Measurements from ENCODE around the gene KBTBD6. TPM values are rescaled to one million over a fixed set of nuclear protein-coding genes. Genes with fewer than 3 reads are reported as not detected.
"Not testable (repeated sequence)": the region's sequence is repeated elsewhere in the genome, so short reads cannot be mapped to it uniquely, and the experiment has no call there.

Gene KBTBD6
- total RNA-seq, 1 experiment from 2014 or later = 7.5 TPM

GRCh38 chr13:41144576-41144975 lies 12.0 kb upstream of the KBTBD6 start:
- Histone ChIP-seq H3K27me3 (ENCODE audit: low read length) (no peaks in the 10 kb centered on the region), H3K9me2 (replicated peaks; ENCODE audit: insufficient read depth, low read length) (no peaks in the 10 kb centered on the region), H3K4me1 (ENCODE audit: low read length) (peaks cover 1% of the 10 kb centered on the region; the same call in 1 of the 2 replicates), H3K9ac (ENCODE audit: low read length) (no peak overlapping the region), H3K27ac (ENCODE audit: low read length) (no peak overlapping the region), H3K9me3 (ENCODE audit: low read length) (peaks cover 29% of the 10 kb centered on the region), H4K20me1 (ENCODE audit: insufficient read depth, low read depth, low read length) (no peaks in the 10 kb centered on the region), H2AFZ (ENCODE audit: low read length) (no peak overlapping the region), H3K4me3 (ENCODE audit: low read length) (no peak overlapping the region), H3K4me2 (ENCODE audit: low read depth, low read length, poor library complexity, severe bottlenecking) (no peak overlapping the region), H3K79me2 (ENCODE audit: low read length) (no peaks in the 10 kb centered on the region), H3K36me3 (ENCODE audit: insufficient read depth, low read length) (no peaks in the 10 kb centered on the region)
- DNase-seq = no peak

- Histone ChIP-seq H3K79me2 (ENCODE audit: low read length) (no peaks in the 10 kb centered on the region), H3K9ac (ENCODE audit: low read length) (no peak overlapping the region), H4K20me1 (ENCODE audit: insufficient read depth, low read depth, low read length) (no peaks in the 10 kb centered on the region), H3K4me1 (ENCODE audit: low read length) (peaks cover 2% of the 10 kb centered on the region; the same call in 1 of the 2 replicates), H3K4me2 (ENCODE audit: low read depth, low read length, poor library complexity, severe bottlenecking) (no peak overlapping the region), H3K27ac (ENCODE audit: low read length) (no peak overlapping the region), H3K36me3 (ENCODE audit: insufficient read depth, low read length) (no peaks in the 10 kb centered on the region), H3K9me2 (replicated peaks; ENCODE audit: insufficient read depth, low read length) (no peaks in the 10 kb centered on the region), H3K9me3 (ENCODE audit: low read length) (no peaks in the 10 kb centered on the region), H3K4me3 (ENCODE audit: low read length) (no peak overlapping the region), H3K27me3 (ENCODE audit: low read length) (no peaks in the 10 kb centered on the region), H2AFZ (ENCODE audit: low read length) (no peak overlapping the region)
- no peak for DNase-seq
These were observed 6.8 kb upstream of the KBTBD6 start for GRCh38 chr13:41139296-41139966.

GRCh38 chr13:41137951-41138350 lies 5.3 kb upstream of the KBTBD6 start:
- no peak overlapping the region for H2AFZ ChIP-seq (ENCODE audit: low read length)
- no peak overlapping the region for H3K9ac ChIP-seq (ENCODE audit: low read length)
- no peaks in the 10 kb centered on the region for H4K20me1 ChIP-seq (ENCODE audit: insufficient read depth, low read depth, low read length)
- H3K27ac ChIP-seq (ENCODE audit: low read length) = no peak overlapping the region
- H3K9me3 ChIP-seq (ENCODE audit: low read length) = no peaks in the 10 kb centered on the region
- H3K4me3 ChIP-seq (ENCODE audit: low read length) = no peak overlapping the region
- H3K4me2 ChIP-seq (ENCODE audit: low read depth, low read length, poor library complexity, severe bottlenecking) = no peak overlapping the region
- H3K36me3 ChIP-seq (ENCODE audit: insufficient read depth, low read length) = no peaks in the 10 kb centered on the region
- H3K4me1 ChIP-seq (ENCODE audit: low read length) = peaks cover 12% of the 10 kb centered on the region
- H3K9me2 ChIP-seq (replicated peaks; ENCODE audit: insufficient read depth, low read length) = no peaks in the 10 kb centered on the region
- H3K27me3 ChIP-seq (ENCODE audit: low read length) = no peaks in the 10 kb centered on the region
- H3K79me2 ChIP-seq (ENCODE audit: low read length) = peaks cover 9% of the 10 kb centered on the region; the same call in 1 of the 2 replicates
- no peak for DNase-seq

DNA sequence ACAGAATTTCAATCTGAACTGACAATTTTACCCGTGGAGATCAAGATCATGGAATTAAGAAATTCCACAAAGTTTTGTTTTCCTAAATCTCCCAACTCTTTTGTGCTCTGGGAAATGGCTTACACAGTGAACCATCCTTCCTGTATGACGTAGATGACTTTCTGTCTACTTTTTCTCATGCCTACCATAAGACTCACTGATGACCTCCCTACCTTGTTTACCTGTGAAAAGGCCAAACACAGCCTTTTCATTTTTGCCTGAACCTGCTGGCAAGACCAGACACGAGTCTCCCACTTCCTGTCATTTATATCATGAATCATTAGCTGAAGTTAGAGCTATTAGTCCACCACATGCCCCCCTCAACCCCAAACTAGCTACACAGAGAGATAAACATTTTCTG lies 4.6 kb upstream of the KBTBD6 start:
- Histone ChIP-seq H3K27ac (ENCODE audit: low read length) (no peak overlapping the region), H3K4me2 (ENCODE audit: low read depth, low read length, poor library complexity, severe bottlenecking) (no peak overlapping the region), H4K20me1 (ENCODE audit: insufficient read depth, low read depth, low read length) (no peaks in the 10 kb centered on the region), H3K4me1 (ENCODE audit: low read length) (peaks cover 12% of the 10 kb centered on the region), H3K9ac (ENCODE audit: low read length) (no peak overlapping the region), H3K27me3 (ENCODE audit: low read length) (no peaks in the 10 kb centered on the region), H3K9me2 (replicated peaks; ENCODE audit: insufficient read depth, low read length) (no peaks in the 10 kb centered on the region), H3K9me3 (ENCODE audit: low read length) (no peaks in the 10 kb centered on the region), H3K79me2 (ENCODE audit: low read length) (peaks cover 10% of the 10 kb centered on the region; the same call in 1 of the 2 replicates), H3K4me3 (ENCODE audit: low read length) (no peak overlapping the region), H2AFZ (ENCODE audit: low read length) (no peak overlapping the region), H3K36me3 (ENCODE audit: insufficient read depth, low read length) (no peaks in the 10 kb centered on the region)
- no peak for DNase-seq

GRCh38 chr13:41136396-41137031 lies 3.9 kb upstream of the KBTBD6 start:
- Histone ChIP-seq H3K9me3 (ENCODE audit: low read length) (no peaks in the 10 kb centered on the region), H3K27me3 (ENCODE audit: low read length) (no peaks in the 10 kb centered on the region), H3K4me3 (ENCODE audit: low read length) (no peak overlapping the region), H3K9ac (ENCODE audit: low read length) (no peak overlapping the region), H3K4me2 (ENCODE audit: low read depth, low read length, poor library complexity, severe bottlenecking) (no peak overlapping the region), H3K4me1 (ENCODE audit: low read length) (peaks cover 17% of the 10 kb centered on the region), H2AFZ (ENCODE audit: low read length) (no peak overlapping the region), H4K20me1 (ENCODE audit: insufficient read depth, low read depth, low read length) (no peaks in the 10 kb centered on the region), H3K36me3 (ENCODE audit: insufficient read depth, low read length) (no peaks in the 10 kb centered on the region), H3K27ac (ENCODE audit: low read length) (no peak overlapping the region), H3K9me2 (replicated peaks; ENCODE audit: insufficient read depth, low read length) (no peaks in the 10 kb centered on the region), H3K79me2 (ENCODE audit: low read length) (peaks cover 18% of the 10 kb centered on the region)
- DNase-seq = no peak

GRCh38 chr13:41133951-41134350 lies 1.3 kb upstream of the KBTBD6 start:
- Histone ChIP-seq H3K4me1 (ENCODE audit: low read length) (peaks cover 33% of the 10 kb centered on the region), H3K4me2 (ENCODE audit: low read depth, low read length, poor library complexity, severe bottlenecking) (peak overlapping the region; percentile 83), H3K9me2 (replicated peaks; ENCODE audit: insufficient read depth, low read length) (no peaks in the 10 kb centered on the region), H3K4me3 (ENCODE audit: low read length) (peak overlapping the region; percentile 73; the same call in 1 of the 2 replicates), H3K9ac (ENCODE audit: low read length) (no peak overlapping the region), H4K20me1 (ENCODE audit: insufficient read depth, low read depth, low read length) (no peaks in the 10 kb centered on the region; the same call in 1 of the 2 replicates), H3K27ac (ENCODE audit: low read length) (no peak overlapping the region), H3K9me3 (ENCODE audit: low read length) (no peaks in the 10 kb centered on the region), H3K27me3 (ENCODE audit: low read length) (no peaks in the 10 kb centered on the region), H2AFZ (ENCODE audit: low read length) (no peak overlapping the region), H3K36me3 (ENCODE audit: insufficient read depth, low read length) (peaks cover 5% of the 10 kb centered on the region; the same call in 1 of the 2 replicates), H3K79me2 (ENCODE audit: low read length) (peaks cover 38% of the 10 kb centered on the region)
- DNase-seq = no peak

DNA sequence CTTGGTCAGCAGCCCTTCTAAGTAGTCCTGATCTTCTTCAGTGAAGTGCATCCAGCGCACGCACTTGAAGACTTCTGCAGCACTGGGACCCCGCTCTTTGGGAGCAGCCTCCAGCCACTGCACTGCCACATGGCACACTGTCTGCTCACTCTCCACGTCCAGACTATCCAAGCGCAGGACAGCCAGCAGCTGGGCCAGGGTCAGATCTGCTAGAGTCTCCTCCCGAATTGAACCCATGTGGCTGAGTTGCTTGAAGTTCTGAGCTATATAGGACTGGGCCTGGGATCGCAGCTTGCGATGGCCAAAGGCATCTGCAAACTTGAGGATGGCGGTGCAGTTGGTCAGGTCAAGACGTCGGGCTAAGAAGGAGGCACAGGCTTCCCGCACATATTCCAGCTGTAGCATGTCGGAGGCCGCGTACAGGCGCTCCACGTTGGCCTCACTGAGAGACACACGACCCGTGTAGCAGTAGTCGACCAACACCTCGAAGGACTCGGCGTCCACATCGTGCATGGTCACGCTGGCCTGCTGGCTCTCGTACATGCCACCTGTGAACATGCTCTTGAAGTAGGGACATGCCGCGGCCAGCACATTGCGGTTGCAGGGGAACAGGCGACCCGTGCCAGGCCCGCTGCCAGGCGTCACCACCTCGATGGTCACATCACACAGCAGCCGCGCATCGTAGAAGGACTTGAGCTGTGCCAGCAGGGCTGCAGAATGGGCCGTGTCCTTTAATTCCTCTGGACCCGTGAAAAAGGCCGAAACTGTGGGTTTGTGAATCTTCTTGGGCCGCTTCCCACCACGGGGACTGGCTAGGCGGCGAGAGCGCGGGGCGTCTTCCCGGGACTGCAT lies 716 bp downstream of the KBTBD6 start:
- H3K4me2 ChIP-seq (ENCODE audit: low read depth, low read length, poor library complexity, severe bottlenecking) = peak overlapping the region; percentile 83
- DNase-seq; H3K9me2 ChIP-seq (replicated peaks; ENCODE audit: insufficient read depth, low read length); H4K20me1 ChIP-seq (ENCODE audit: insufficient read depth, low read depth, low read length); H3K27ac ChIP-seq (ENCODE audit: low read length); H3K27me3 ChIP-seq (ENCODE audit: low read length); H3K9me3 ChIP-seq (ENCODE audit: low read length): not testable (repeated sequence)
- H3K79me2 ChIP-seq (ENCODE audit: low read length) = peaks cover 46% of the 10 kb centered on the region
- H3K36me3 ChIP-seq (ENCODE audit: insufficient read depth, low read length) = peaks cover 15% of the 10 kb centered on the region
- H3K4me3 ChIP-seq (ENCODE audit: low read length) = peak overlapping the region; percentile 73
- peak overlapping the region; percentile 86; the same call in 1 of the 2 replicates for H2AFZ ChIP-seq (ENCODE audit: low read length)
- H3K4me1 ChIP-seq (ENCODE audit: low read length) = peaks cover 33% of the 10 kb centered on the region
- H3K9ac ChIP-seq (ENCODE audit: low read length) = peak overlapping the region; percentile 82

- Histone ChIP-seq H3K4me2 (ENCODE audit: low read depth, low read length, poor library complexity, severe bottlenecking) (peak overlapping the region; percentile 83), H3K4me1 (ENCODE audit: low read length) (peaks cover 33% of the 10 kb centered on the region), H3K36me3 (ENCODE audit: insufficient read depth, low read length) (peaks cover 15% of the 10 kb centered on the region), H3K4me3 (ENCODE audit: low read length) (peak overlapping the region; percentile 30; the same call in 1 of the 2 replicates), H3K79me2 (ENCODE audit: low read length) (peaks cover 46% of the 10 kb centered on the region)
- DNase-seq; H2AFZ ChIP-seq (ENCODE audit: low read length); H3K9me3 ChIP-seq (ENCODE audit: low read length); H3K27ac ChIP-seq (ENCODE audit: low read length); H3K9ac ChIP-seq (ENCODE audit: low read length); H3K27me3 ChIP-seq (ENCODE audit: low read length); H3K9me2 ChIP-seq (replicated peaks; ENCODE audit: insufficient read depth, low read length); H4K20me1 ChIP-seq (ENCODE audit: insufficient read depth, low read depth, low read length): not testable (repeated sequence)
These were observed 1.4 kb downstream of the KBTBD6 start for GRCh38 chr13:41131189-41131588.
